ENCODE measurements around the gene KIF17. TPM values are rescaled to one million over a fixed set of nuclear protein-coding genes. Genes with fewer than 3 reads are reported as not detected.

The KIF17 gene
- total RNA-seq = 10 to 100 TPM in 2 of 8 experiments, 1 to 10 TPM in 3, under 1 TPM in 3; 0.18 to 12.1 (median 6.8) TPM

DNA sequence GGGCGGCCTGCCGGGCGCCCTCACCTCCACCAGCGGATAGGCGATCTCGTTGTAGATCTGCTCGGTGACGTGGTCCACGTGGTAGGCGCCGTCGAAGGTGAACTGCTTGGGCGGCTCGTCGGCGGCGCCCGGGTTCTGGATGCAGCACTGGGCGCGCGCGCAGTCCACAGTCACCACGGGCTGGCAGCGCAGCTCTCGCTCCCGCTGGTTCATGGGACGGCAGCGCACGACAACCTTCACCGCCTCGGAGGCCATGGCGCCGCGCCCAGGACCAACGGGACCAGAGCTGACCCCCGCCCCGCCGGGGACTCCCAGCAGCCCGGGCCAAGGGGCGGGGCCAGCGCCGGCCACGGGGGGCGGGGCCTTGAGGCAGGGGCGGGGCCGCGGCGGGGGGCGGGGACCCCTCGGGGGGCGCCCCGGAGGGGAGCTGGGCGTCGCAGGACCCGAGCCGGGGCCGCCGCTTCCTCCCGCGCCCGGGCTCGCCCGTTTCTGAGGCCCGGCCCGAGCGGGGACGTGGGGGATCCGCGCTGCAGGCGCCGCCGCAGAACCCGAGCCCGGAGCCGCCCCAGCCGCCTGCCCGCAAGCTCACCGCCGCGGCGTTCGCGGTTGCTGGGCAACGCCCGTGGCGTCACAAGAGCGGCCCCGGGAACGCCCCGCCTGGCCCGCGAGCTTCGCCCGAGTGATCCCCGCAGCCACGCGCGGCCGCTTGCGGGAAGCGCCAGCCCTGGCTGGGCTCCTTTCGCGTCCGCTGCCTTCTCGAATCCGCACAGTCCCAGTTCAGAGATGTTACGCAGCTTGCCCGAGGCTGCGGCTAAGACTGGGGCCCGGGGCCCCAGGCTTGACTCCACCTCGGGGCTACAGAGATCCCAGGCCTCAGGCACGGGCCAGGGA, at the start of gene KIF17:
Gene KIF17, minus strand, starts transcription at position 556 of the 891 bp plus-strand sequence. Its CDS starts 301 bp downstream, at position 255.
- peaks cover 3 to 11% of the 10 kb centered on the region in 2 donors for H3K4me1 ChIP-seq (replicated peaks in 1 of 2)
- H3K4me3 ChIP-seq = peak within 1 kb of the TSS; percentile 43 to 59 (median 47)
- peak within 1 kb of the TSS in 1 of 2 donors; percentile 10 for H3K27ac ChIP-seq
- in situ Hi-C loops (cut with MboI; ENCODE audit: low pct_unique_long_range_greater_than_20kb in 2 of 9, low sequenced_read_pairs in 9 of 9, unreplicated experiment in 9 of 9) = no loop called here
- ATAC-seq (replicated peaks in 6 of 8) = peak; percentile 87 to 96 (median 92)
- 3 to 9% (median 5%) methylated on average over 11 to 21 of the region's 112 CpGs; no CpG with 5 or more reads in 6 of the 10 experiments for WGBS, 10 experiments

- ATAC-seq (replicated peaks in 6 of 8) = no peak
- in situ Hi-C loops (cut with MboI; ENCODE audit: low pct_unique_long_range_greater_than_20kb in 2 of 9, low sequenced_read_pairs in 9 of 9, unreplicated experiment in 9 of 9) = loop anchor here in 1 of 9 experiments (25.0 kb wide), 1 partner anchor 95 kb away; no protein-coding TSS in a partner anchor
- no peak overlapping the region for H3K27ac ChIP-seq
Observed at GRCh38 chr1:20767271-20767670, 49.5 kb upstream of the KIF17 start.

GRCh38 chr1:20763417-20763816, 45.6 kb upstream of the KIF17 start:
- 35 to 100% (median 96%) methylated on average over 1 to 3 of the region's 3 CpGs; no CpG with 5 or more reads in 1 of the 10 experiments for WGBS, 10 experiments
- Histone ChIP-seq H3K4me3 (no peak overlapping the region), H3K27ac (no peak overlapping the region), H3K4me1 (replicated peaks in 1 of 2) (no peaks in the 10 kb centered on the region)
- peak in 2 of 8 experiments; percentile 22 to 95 for ATAC-seq (replicated peaks in 6 of 8)
- in situ Hi-C loops (cut with MboI; ENCODE audit: low pct_unique_long_range_greater_than_20kb in 2 of 9, low sequenced_read_pairs in 9 of 9, unreplicated experiment in 9 of 9) = loop anchor here in 1 of 9 experiments (25.0 kb wide), 1 partner anchor 99 kb away; no protein-coding TSS in a partner anchor

More at GRCh38 chr1:20767271-20767670, 49.5 kb upstream of the KIF17 start:
- no peak overlapping the region for H3K4me3 ChIP-seq
- H3K4me1 ChIP-seq (replicated peaks in 1 of 2) = no peaks in the 10 kb centered on the region

GRCh38 chr1:20760322-20760721, 42.5 kb upstream of the KIF17 start:
- H3K4me1 ChIP-seq (replicated peaks in 1 of 2) = no peaks in the 10 kb centered on the region
- in situ Hi-C loops (cut with MboI; ENCODE audit: low pct_unique_long_range_greater_than_20kb in 2 of 9, low sequenced_read_pairs in 9 of 9, unreplicated experiment in 9 of 9) = loop anchor here in 1 of 9 experiments (25.0 kb wide), 1 partner anchor 102 kb away; no protein-coding TSS in a partner anchor
- H3K27ac ChIP-seq = no peak overlapping the region
- no peak overlapping the region for H3K4me3 ChIP-seq
- 86 to 100% (median 94%) methylated on average over 1 to 6 of the region's 6 CpGs; no CpG with 5 or more reads in 3 of the 10 experiments for WGBS, 10 experiments
- no peak for ATAC-seq (replicated peaks in 6 of 8)

DNA sequence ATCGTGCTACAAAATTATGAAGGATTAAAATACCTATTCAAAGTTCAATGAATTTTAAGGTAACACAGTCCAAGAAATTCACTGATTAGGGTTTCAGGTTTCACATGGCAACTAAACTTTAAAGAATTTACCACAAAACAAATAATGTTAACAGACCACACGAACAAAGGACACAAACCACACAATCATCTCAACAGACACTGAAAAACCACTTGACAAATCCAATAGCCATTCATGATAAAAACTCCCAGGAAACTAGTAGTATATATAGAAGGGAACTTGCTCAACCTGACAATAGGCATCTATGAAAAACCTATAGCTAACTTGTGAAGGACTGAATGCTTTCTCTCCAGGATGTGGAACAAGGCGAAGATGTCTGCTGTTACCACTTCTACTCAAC, 35.8 kb upstream of the KIF17 start:
- Histone ChIP-seq H3K4me1 (replicated peaks in 1 of 2) (peaks cover 0 to 4% of the 10 kb centered on the region in 2 donors), H3K27ac (no peak overlapping the region), H3K4me3 (no peak overlapping the region)
- peak in 1 of 8 experiments; percentile 47 for ATAC-seq (replicated peaks in 6 of 8)
- in situ Hi-C loops (cut with MboI; ENCODE audit: low pct_unique_long_range_greater_than_20kb in 2 of 9, low sequenced_read_pairs in 9 of 9, unreplicated experiment in 9 of 9) = loop anchor here in 1 of 9 experiments (25.0 kb wide), 1 partner anchor 109 kb away; no protein-coding TSS in a partner anchor
- WGBS, 10 experiments = 75 to 100% (median 94%) methylated on average over 1 to 3 of the region's 3 CpGs

DNA sequence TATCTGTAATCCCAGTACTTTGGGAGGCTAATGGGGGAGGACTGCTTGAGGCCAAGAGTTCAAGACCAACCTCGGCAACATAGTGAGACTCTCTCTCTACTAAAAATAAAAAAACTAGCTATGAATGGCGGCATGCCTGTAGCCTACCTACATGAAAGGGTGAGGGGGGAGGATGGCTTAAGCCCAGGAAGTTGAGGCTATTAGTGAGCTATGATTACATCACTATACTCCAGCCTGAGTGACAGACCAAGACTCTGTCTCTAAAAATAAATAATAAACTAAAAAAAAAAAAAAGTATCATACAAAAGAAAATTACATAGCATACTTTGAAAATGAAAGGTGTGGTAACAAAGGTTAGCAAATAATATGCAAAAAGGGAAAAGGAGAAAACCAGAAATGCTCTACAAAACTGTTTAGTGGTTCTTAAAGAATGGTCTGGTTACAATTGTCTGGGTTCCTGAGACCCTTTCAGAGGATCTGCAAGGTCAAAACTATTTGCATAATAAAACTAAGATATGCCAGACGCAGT, 33.7 kb upstream of the KIF17 start:
- WGBS, 10 experiments = 65 to 100% (median 78%) methylated on average over 1 to 3 of the region's 3 CpGs
- Histone ChIP-seq H3K4me1 (replicated peaks in 1 of 2) (peaks cover 0 to 4% of the 10 kb centered on the region in 2 donors), H3K4me3 (no peak overlapping the region), H3K27ac (peak overlapping the region in 1 of 2 donors; percentile 31)
- in situ Hi-C loops (cut with MboI; ENCODE audit: low pct_unique_long_range_greater_than_20kb in 2 of 9, low sequenced_read_pairs in 9 of 9, unreplicated experiment in 9 of 9) = loop anchor here in 1 of 9 experiments (25.0 kb wide), 1 partner anchor 111 kb away; no protein-coding TSS in a partner anchor
- no peak for ATAC-seq (replicated peaks in 6 of 8)

GRCh38 chr1:20742671-20743070, 24.9 kb upstream of the KIF17 start:
- no peaks in the 10 kb centered on the region for H3K4me1 ChIP-seq (replicated peaks in 1 of 2)
- no peak overlapping the region for H3K4me3 ChIP-seq
- in situ Hi-C loops (cut with MboI; ENCODE audit: low pct_unique_long_range_greater_than_20kb in 2 of 9, low sequenced_read_pairs in 9 of 9, unreplicated experiment in 9 of 9) = no loop called here
- ATAC-seq (replicated peaks in 6 of 8) = no peak
- H3K27ac ChIP-seq = no peak overlapping the region

DNA sequence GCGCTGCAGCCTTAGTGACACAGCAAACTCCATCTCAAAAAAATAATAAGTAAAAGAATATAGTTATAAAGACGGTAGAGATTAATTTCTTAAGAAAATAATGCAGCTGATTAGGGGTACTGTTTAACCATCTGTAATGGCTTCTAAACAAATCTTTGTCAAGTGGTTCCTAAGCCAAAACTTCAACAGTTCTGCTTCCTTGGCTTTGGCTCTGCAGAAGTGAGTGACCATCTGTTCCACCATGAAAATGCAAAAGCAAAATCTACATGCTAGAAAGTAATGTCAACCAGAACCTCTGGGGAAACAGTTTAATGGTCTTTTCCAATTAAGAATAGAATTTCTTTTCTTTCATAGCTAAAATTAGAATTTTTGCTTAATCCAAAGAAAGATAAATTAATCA, 23.0 kb upstream of the KIF17 start:
- 86 to 100% (median 98%) methylated on average over 1 to 2 of the region's 2 CpGs; no CpG with 5 or more reads in 2 of the 10 experiments for WGBS, 10 experiments
- no peak overlapping the region for H3K4me3 ChIP-seq
- ATAC-seq (replicated peaks in 6 of 8) = no peak
- no peak overlapping the region for H3K27ac ChIP-seq
- no peaks in the 10 kb centered on the region for H3K4me1 ChIP-seq (replicated peaks in 1 of 2)
- in situ Hi-C loops (cut with MboI; ENCODE audit: low pct_unique_long_range_greater_than_20kb in 2 of 9, low sequenced_read_pairs in 9 of 9, unreplicated experiment in 9 of 9) = no loop called here

- 0 to 95% (median 86%) methylated on average over 1 to 2 of the region's 2 CpGs; no CpG with 5 or more reads in 1 of the 10 experiments for WGBS, 10 experiments
- in situ Hi-C loops (cut with MboI; ENCODE audit: low pct_unique_long_range_greater_than_20kb in 2 of 9, low sequenced_read_pairs in 9 of 9, unreplicated experiment in 9 of 9) = no loop called here
- Histone ChIP-seq H3K4me1 (replicated peaks in 1 of 2) (no peaks in the 10 kb centered on the region), H3K4me3 (no peak overlapping the region), H3K27ac (no peak overlapping the region)
- no peak for ATAC-seq (replicated peaks in 6 of 8)
Observed at GRCh38 chr1:20739225-20739624, 21.4 kb upstream of the KIF17 start.

DNA sequence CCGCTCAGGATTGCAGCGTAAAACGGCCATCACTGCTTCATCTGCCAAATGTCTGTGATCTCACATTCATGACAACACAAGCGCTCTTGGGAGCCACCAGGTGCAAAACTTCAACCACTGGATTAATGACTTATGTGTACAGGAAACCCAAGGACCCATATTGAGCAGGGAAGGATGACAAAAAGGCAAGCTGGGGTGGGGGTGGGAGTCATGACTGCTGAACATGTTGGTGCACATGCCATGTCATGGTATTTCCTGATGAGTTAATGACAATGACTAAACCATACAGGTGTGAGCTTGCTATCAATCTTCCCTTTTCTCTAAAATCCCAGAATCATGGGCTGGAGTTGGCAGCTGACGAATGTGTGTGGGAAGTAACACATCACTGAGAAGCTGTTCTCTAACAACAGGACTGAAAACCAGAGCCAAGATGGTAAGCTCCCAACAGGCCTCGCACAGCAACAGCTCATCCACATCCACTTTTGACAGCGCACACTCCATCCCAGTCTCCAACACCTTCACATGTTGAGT, 17.8 kb upstream of the KIF17 start:
- in situ Hi-C loops (cut with MboI; ENCODE audit: low pct_unique_long_range_greater_than_20kb in 2 of 9, low sequenced_read_pairs in 9 of 9, unreplicated experiment in 9 of 9) = no loop called here
- no peak overlapping the region for H3K27ac ChIP-seq
- WGBS, 10 experiments = 92 to 100% (median 97%) methylated on average over 2 to 7 of the region's 7 CpGs; no CpG with 5 or more reads in 1 of the 10 experiments
- no peak overlapping the region for H3K4me3 ChIP-seq
- ATAC-seq (replicated peaks in 6 of 8) = no peak
- H3K4me1 ChIP-seq (replicated peaks in 1 of 2) = peaks cover 12 to 13% of the 10 kb centered on the region in 2 donors

- in situ Hi-C loops (cut with MboI; ENCODE audit: low pct_unique_long_range_greater_than_20kb in 2 of 9, low sequenced_read_pairs in 9 of 9, unreplicated experiment in 9 of 9) = no loop called here
- 0 to 40% (median 28%) methylated on average over 1 to 7 of the region's 7 CpGs; no CpG with 5 or more reads in 2 of the 10 experiments for WGBS, 10 experiments
- no peak overlapping the region for H3K27ac ChIP-seq
- peak overlapping the region; percentile 41 to 82 (median 47) for H3K4me3 ChIP-seq
- peaks cover 21 to 22% of the 10 kb centered on the region in 2 donors for H3K4me1 ChIP-seq (replicated peaks in 1 of 2)
- peak in 7 of 8 experiments; percentile 10 to 44 (median 34) for ATAC-seq (replicated peaks in 6 of 8)
Observed at GRCh38 chr1:20733360-20733975, 15.7 kb upstream of the KIF17 start.

GRCh38 chr1:20732588-20733359, 15.0 kb upstream of the KIF17 start, which contains the start of gene SH2D5:
TSS of gene SH2D5 (minus strand) at chr1:20732703. CDS start at chr1:20728044, 4,659 bp downstream.
- Histone ChIP-seq H3K4me3 (peak within 1 kb of the TSS; percentile 41 to 82 (median 47)), H3K4me1 (replicated peaks in 1 of 2) (peaks cover 21 to 22% of the 10 kb centered on the region in 2 donors), H3K27ac (no peak within 1 kb of the TSS)
- in situ Hi-C loops (cut with MboI; ENCODE audit: low pct_unique_long_range_greater_than_20kb in 2 of 9, low sequenced_read_pairs in 9 of 9, unreplicated experiment in 9 of 9) = no loop called here
- ATAC-seq (replicated peaks in 6 of 8) = peak; percentile 65 to 80 (median 70)
- 0 to 10% (median 7%) methylated on average over 1 to 25 of the region's 38 CpGs; no CpG with 5 or more reads in 2 of the 10 experiments for WGBS, 10 experiments
